GM12878 (cell line): ENCODE results near the gene KRCC1. TPM values are rescaled to one million over a fixed set of nuclear protein-coding genes. Genes with fewer than 3 reads are reported as not detected.
A peak's percentile ranks its signal among the peaks of the same experiment; 100 is the strongest.

Source experiments
- ATAC-seq: fragments of 200-7000 bp; cut with Tn5 transposase; 3 replicates; pipeline ENCODE4 v1.9.1; 2020; ENCODE audit warnings: mild to moderate bottlenecking, moderate library complexity
- BruUV-seq: library from RNA; stranded (reverse); fragments of 400-500 nt; replicated peaks from 2 replicates; lab custom pipeline; 2021; lab: Mats Ljungman, UMichigan
- CTCF ChIA-PET: fragments of 300-600 bp; sonication (Branson Sonifier 250); formaldehyde crosslinking; extraction: SDS; loops from one replicate; lab custom pipeline; 2021; ENCODE audit warnings: inconsistent platforms; lab: Yijun Ruan, JAX
- POLR2A ChIA-PET: fragments of 350-600 bp; formaldehyde crosslinking; extraction: SDS; loops from one replicate; lab custom pipeline; 2021; ENCODE audit warnings: inconsistent platforms; lab: Charles Lee
- RAD21 ChIA-PET: fragments of 300-600 bp; sonication (Branson Sonifier 250); formaldehyde crosslinking; loops from one replicate; lab custom pipeline; 2023; ENCODE audit warnings: antibody characterized with exemption; ENCODE audit not compliant: unreplicated experiment; lab: Charles Lee
- SMC1A ChIA-PET: fragments of 300-600 bp; sonication (Branson Sonifier 250); formaldehyde crosslinking; loops from one replicate; lab custom pipeline; 2023; ENCODE audit not compliant: unreplicated experiment, uncharacterized antibody; lab: Charles Lee
- DNase-seq: peaks from one replicate; pipeline ENCODE4 v3.0.0-alpha.2; 2011; ENCODE audit warnings: low read depth, low spot score
- FAIRE-seq: peaks from 3 replicates; lab custom pipeline; 2011; peaks lifted over from hg19 to GRCh38; lab: Jason Lieb, UNC
- H2AFZ ChIP-seq: 2 replicates; pipeline ENCODE4 v1.6.0; 2011; ENCODE audit warnings: low read depth, low read length, control low read depth; ENCODE audit not compliant: control insufficient read depth
- H3K27ac ChIP-seq: 2 replicates; pipeline ENCODE4 v1.5.1; 2011; ENCODE audit warnings: control low read depth; ENCODE audit not compliant: control insufficient read depth, insufficient read depth
- H3K27me3 ChIP-seq, 2 experiments: replicated peaks in 1 of 2; 2 replicates each; pipeline versions ENCODE4 v1.6.0 to v1.6.1; 2011; ENCODE audit warnings: low read length in 1 of 2; ENCODE audit not compliant: control insufficient read depth in 2 of 2, insufficient read depth in 2 of 2
- H3K36me3 ChIP-seq, 2 experiments: 2 replicates each; pipeline ENCODE4 v1.5.1; 2011; ENCODE audit warnings: low read length in 1 of 2; ENCODE audit not compliant: control insufficient read depth in 2 of 2, insufficient read depth in 2 of 2
- H3K4me1 ChIP-seq: 2 replicates; pipeline ENCODE4 v1.6.1; 2011; ENCODE audit warnings: mild to moderate bottlenecking, low read length, moderate library complexity, mixed read lengths; ENCODE audit not compliant: control insufficient read depth, insufficient read depth
- H3K4me2 ChIP-seq: 2 replicates; pipeline ENCODE4 v1.6.0; 2011; ENCODE audit warnings: control low read depth; ENCODE audit not compliant: control insufficient read depth, insufficient read depth
- H3K4me3 ChIP-seq: fragments of 200-600 bp; sonication (generic); 2 replicates; pipeline ENCODE4 v1.5.1; 2016
- H3K79me2 ChIP-seq: 2 replicates; pipeline ENCODE4 v1.6.0; 2011; ENCODE audit warnings: low read length; ENCODE audit not compliant: control insufficient read depth, insufficient read depth
- H3K9ac ChIP-seq: 2 replicates; pipeline ENCODE4 v1.8.0; 2011; ENCODE audit warnings: low read length, control low read depth, mixed read lengths; ENCODE audit not compliant: control insufficient read depth, insufficient read depth
- H3K9me3 ChIP-seq: replicated peaks from 3 replicates; pipeline ENCODE4 v1.5.1; 2011; ENCODE audit warnings: mild to moderate bottlenecking, low read length; ENCODE audit not compliant: control insufficient read depth, insufficient read depth
- H4K20me1 ChIP-seq: 2 replicates; pipeline ENCODE4 v1.6.0; 2011; ENCODE audit not compliant: control insufficient read depth, insufficient read depth
- ATF7 ChIP-seq: fragments of 450-650 bp; IDR thresholded peaks from 2 replicates; pipeline ENCODE4 v1.6.1; 2016; ENCODE audit warnings: low read depth, mild to moderate bottlenecking
- JUNB ChIP-seq: IDR thresholded peaks from 2 replicates; pipeline ENCODE4 v1.6.1; 2016; ENCODE audit warnings: antibody characterized with exemption, mild to moderate bottlenecking
- SMAD1 ChIP-seq: fragments of 450-650 bp; IDR thresholded peaks from 2 replicates; pipeline ENCODE4 v1.6.1; 2018; ENCODE audit warnings: mild to moderate bottlenecking, low read depth; ENCODE audit not compliant: partially characterized antibody
- SREBF2 ChIP-seq: IDR thresholded peaks from 2 replicates; pipeline ENCODE4 v1.6.1; 2012; ENCODE audit warnings: mild to moderate bottlenecking, low read length
- TCF3 ChIP-seq: IDR thresholded peaks from 2 replicates; pipeline ENCODE4 v1.6.1; 2012; ENCODE audit warnings: low read depth, mild to moderate bottlenecking, low read length, borderline replicate concordance; ENCODE audit not compliant: insufficient read depth
- ZZZ3 ChIP-seq: IDR thresholded peaks from 2 replicates; pipeline ENCODE4 v1.6.1; 2011; ENCODE audit warnings: low read depth; ENCODE audit not compliant: control insufficient read depth, insufficient read length
- WGBS: methylation state at CpG from one replicate; pipeline ENCODE4 v1.1.6; 2016; ENCODE audit warnings: low lambda C conversion rate; ENCODE audit not compliant: insufficient replicate concordance, insufficient coverage; ENCODE audit errors: missing lambda C conversion rate; 5-methylcytosine and 5-hydroxymethylcytosine counted together
- in situ Hi-C: fragments of 300-500 bp; cut with MboI; formaldehyde crosslinking; loops from 9 replicates; pipeline ENCODE4 v1.14.3; 2018; ENCODE audit warnings: mixed read lengths
- intact Hi-C: fragments of 100-400 bp; cut with micrococcal nuclease; formaldehyde crosslinking; loops from one replicate; pipeline ENCODE4 v1.14.2; 2022; ENCODE audit not compliant: unreplicated experiment
- polyA plus RNA-seq, 11 experiments: library from polyadenylated mRNA; depleted of rRNA in 4 of 11; unstranded in 6 of 11; stranded (reverse) in 5 of 11; fragments of >200 nt; fragmentation: Nextera tagmentation in 4 of 11; fragmentation: Illumina TruSeq in 1 of 11; extraction: Ambion mirVana in 4 of 11; extraction: Trizol in 1 of 11; gene quantifications; 1 replicate in 1 of 11; 2 replicates in 10 of 11; pipeline versions ENCODE4 v1.2.1 to v1.2.3, GENCODE V29; 2011 to 2016; ENCODE audit warnings: inconsistent platforms in 2 of 11, missing spikeins in 2 of 11, low read depth in 1 of 11
- total RNA-seq, 4 experiments: library from RNA; depleted of rRNA in 3 of 4; stranded (reverse); fragments of >200 nt in 3 of 4; fragmentation: Illumina TruSeq in 1 of 4; extraction: Trizol in 1 of 4; gene quantifications; 2 replicates each; pipeline versions ENCODE4 v1.2.1 to v1.2.3, GENCODE V29; 2013 to 2021
- TF ChIP-seq, protein P1 (sequence below): fragments of 450-650 bp; IDR thresholded peaks from 2 replicates; pipeline ENCODE4 v1.6.1; 2017; ENCODE audit warnings: mild to moderate bottlenecking
- TF ChIP-seq, protein P2 (sequence below): fragments of 450-650 bp; conservative IDR thresholded peaks from 2 replicates; pipeline ENCODE4 v1.6.1; 2017; ENCODE audit warnings: mild to moderate bottlenecking, moderate library complexity

Gene KRCC1
- total and polyA plus RNA-seq, 10 of the 15 experiments (the other 5 are each of a cell fraction or from before 2014, with no cell fraction given) = 3.8 to 27.2 (median 12.5) TPM

DNA sequence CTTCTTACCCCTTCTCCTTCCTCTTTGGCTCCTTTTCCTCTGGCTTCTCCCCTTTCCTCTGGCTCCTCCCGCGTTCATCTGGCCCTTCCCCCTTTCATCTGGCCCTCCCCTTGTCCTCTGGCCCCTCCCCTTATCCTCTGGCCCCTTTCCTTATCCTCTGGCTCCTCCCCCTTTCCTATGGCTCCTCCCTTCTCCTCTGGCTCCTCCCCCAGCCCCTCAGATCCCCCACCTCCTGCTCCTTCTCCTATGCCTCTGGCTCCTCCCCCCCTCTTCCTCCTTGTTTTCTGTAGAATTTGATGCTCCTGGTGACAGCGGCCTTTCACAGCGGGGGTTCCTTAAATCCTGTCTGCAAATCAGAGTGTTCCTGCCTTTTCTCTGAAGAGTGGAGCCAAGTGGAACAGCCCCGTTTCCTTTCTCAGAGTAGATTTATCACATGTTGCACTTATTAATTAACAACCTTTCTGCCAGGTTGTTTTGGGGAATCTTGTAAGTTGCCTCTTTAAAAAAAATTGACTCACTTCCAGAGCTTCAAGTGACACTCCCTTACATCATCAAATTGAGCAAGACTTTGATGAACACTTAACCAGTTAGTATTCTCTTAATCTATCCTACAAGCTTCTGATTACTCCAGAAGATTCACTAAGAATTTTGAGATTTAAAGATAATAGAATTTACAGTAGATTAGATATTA, 44.4 kb upstream of the KRCC1 start:
- H3K79me2 ChIP-seq = no peaks in the 10 kb centered on the region
- H3K9ac ChIP-seq = no peak overlapping the region
- no TSS peak for BruUV-seq
- H3K27ac ChIP-seq = no peak overlapping the region
- intact Hi-C loops = loop anchor here (10.0 kb wide), 1 partner anchor 65 kb away; no protein-coding TSS in a partner anchor
- peaks cover 0 to 2% of the 10 kb centered on the region in 2 experiments; a peak in 1 of 4 replicates for H3K27me3 ChIP-seq
- H3K4me2 ChIP-seq = no peak overlapping the region
- no peaks in the 10 kb centered on the region for H3K4me1 ChIP-seq
- TF ChIP-seq TCF3 (no peak), ATF7 (no peak)
- 49% methylated on average over 5 of the region's 5 CpGs for WGBS
- H3K9me3 ChIP-seq = no peaks in the 10 kb centered on the region
- FAIRE-seq (no peak), ATAC-seq (no peak), DNase-seq (no peak)
- H3K4me3 ChIP-seq = no peak overlapping the region
- ChIA-PET POLR2A (no interaction called here), RAD21 (no interaction called here), SMC1A (no interaction called here), CTCF (no interaction called here)
- no peaks in the 10 kb centered on the region for H3K36me3 ChIP-seq
- in situ Hi-C loops = no loop called here
- no peak overlapping the region for H2AFZ ChIP-seq
- no peaks in the 10 kb centered on the region for H4K20me1 ChIP-seq

DNA sequence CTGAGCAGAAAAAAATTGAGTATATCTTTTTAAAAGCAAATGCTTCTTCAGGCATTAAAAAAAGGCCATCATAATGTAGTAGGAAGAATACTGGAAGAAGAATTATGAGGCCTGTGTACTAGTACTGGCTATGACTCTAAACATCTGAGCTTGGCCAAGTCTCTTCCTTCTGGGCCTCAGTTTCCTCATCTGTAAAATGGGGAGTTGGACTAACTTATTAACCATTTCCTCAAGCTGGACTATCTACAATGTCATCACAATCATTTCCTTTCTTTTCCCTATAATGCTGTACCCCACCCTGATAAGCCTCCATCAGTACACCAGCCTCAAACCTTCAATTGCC, 42.9 kb upstream of the KRCC1 start:
- in situ Hi-C loops (no loop called here), intact Hi-C loops (loop anchor here (10.0 kb wide), 1 partner anchor 64 kb away; no protein-coding TSS in a partner anchor)
- H3K9me3 ChIP-seq = no peaks in the 10 kb centered on the region
- POLR2A ChIA-PET = no interaction called here
- H3K4me2 ChIP-seq = no peak overlapping the region
- no peaks in the 10 kb centered on the region for H3K79me2 ChIP-seq
- no peak overlapping the region for H3K27ac ChIP-seq
- H3K9ac ChIP-seq = no peak overlapping the region
- ATAC-seq = no peak
- no peaks in the 10 kb centered on the region for H3K36me3 ChIP-seq
- TF ChIP-seq JUNB (no peak), SREBF2 (no peak), ZZZ3 (no peak), SMAD1 (no peak)
- TF ChIP-seq, protein P1, sequence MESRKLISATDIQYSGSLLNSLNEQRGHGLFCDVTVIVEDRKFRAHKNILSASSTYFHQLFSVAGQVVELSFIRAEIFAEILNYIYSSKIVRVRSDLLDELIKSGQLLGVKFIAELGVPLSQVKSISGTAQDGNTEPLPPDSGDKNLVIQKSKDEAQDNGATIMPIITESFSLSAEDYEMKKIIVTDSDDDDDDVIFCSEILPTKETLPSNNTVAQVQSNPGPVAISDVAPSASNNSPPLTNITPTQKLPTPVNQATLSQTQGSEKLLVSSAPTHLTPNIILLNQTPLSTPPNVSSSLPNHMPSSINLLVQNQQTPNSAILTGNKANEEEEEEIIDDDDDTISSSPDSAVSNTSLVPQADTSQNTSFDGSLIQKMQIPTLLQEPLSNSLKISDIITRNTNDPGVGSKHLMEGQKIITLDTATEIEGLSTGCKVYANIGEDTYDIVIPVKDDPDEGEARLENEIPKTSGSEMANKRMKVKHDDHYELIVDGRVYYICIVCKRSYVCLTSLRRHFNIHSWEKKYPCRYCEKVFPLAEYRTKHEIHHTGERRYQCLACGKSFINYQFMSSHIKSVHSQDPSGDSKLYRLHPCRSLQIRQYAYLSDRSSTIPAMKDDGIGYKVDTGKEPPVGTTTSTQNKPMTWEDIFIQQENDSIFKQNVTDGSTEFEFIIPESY = no peak
- TF ChIP-seq, protein P2, sequence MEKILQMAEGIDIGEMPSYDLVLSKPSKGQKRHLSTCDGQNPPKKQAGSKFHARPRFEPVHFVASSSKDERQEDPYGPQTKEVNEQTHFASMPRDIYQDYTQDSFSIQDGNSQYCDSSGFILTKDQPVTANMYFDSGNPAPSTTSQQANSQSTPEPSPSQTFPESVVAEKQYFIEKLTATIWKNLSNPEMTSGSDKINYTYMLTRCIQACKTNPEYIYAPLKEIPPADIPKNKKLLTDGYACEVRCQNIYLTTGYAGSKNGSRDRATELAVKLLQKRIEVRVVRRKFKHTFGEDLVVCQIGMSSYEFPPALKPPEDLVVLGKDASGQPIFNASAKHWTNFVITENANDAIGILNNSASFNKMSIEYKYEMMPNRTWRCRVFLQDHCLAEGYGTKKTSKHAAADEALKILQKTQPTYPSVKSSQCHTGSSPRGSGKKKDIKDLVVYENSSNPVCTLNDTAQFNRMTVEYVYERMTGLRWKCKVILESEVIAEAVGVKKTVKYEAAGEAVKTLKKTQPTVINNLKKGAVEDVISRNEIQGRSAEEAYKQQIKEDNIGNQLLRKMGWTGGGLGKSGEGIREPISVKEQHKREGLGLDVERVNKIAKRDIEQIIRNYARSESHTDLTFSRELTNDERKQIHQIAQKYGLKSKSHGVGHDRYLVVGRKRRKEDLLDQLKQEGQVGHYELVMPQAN = no peak
- RAD21 ChIA-PET = no interaction called here
- FAIRE-seq = peak; percentile 13
- H3K4me1 ChIP-seq = no peaks in the 10 kb centered on the region
- no peak overlapping the region for H2AFZ ChIP-seq
- no peaks in the 10 kb centered on the region for H4K20me1 ChIP-seq
- CTCF ChIA-PET = no interaction called here
- peaks cover 2 to 3% of the 10 kb centered on the region in 2 experiments; a peak in 2 of 4 replicates for H3K27me3 ChIP-seq
- SMC1A ChIA-PET = no interaction called here
- H3K4me3 ChIP-seq = no peak overlapping the region
- no TSS peak for BruUV-seq
- DNase-seq = no peak
